ENCODE results near the gene ADAM10.

DNA sequence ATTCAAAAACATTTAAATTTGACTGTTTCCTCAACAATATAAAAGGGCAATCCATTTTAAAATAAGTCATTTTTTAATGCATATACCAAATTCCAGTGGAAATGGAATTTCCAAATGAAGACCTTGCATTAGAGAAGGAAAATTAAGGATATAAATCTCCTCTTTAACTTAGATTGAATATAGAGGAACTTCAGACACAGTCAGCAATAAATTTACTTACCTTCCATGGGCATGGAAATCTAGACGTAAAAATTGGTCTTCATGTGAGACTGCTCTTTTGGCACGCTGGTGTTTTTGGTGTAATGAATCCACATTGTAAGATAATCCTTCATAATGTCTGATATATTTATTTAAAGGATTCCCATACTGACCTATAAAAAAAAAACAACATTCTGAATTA, 32.1 kb downstream of the ADAM10 start:
- TF ChIP-seq, protein P1, sequence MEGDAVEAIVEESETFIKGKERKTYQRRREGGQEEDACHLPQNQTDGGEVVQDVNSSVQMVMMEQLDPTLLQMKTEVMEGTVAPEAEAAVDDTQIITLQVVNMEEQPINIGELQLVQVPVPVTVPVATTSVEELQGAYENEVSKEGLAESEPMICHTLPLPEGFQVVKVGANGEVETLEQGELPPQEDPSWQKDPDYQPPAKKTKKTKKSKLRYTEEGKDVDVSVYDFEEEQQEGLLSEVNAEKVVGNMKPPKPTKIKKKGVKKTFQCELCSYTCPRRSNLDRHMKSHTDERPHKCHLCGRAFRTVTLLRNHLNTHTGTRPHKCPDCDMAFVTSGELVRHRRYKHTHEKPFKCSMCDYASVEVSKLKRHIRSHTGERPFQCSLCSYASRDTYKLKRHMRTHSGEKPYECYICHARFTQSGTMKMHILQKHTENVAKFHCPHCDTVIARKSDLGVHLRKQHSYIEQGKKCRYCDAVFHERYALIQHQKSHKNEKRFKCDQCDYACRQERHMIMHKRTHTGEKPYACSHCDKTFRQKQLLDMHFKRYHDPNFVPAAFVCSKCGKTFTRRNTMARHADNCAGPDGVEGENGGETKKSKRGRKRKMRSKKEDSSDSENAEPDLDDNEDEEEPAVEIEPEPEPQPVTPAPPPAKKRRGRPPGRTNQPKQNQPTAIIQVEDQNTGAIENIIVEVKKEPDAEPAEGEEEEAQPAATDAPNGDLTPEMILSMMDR (IDR thresholded peaks at IDR 0.05; ENCODE audit: low read length): no peak
- TF ChIP-seq EZH2 (IDR thresholded peaks at IDR 0.05; ENCODE audit: borderline replicate concordance, low read length): no peak

Data from OCI-LY1 (cell line).